Embryonic facial prominence (tissue), 1 donor: Measurements from ENCODE around the gene SERPINB2.
"Not testable (repeated sequence)": the region's sequence is repeated elsewhere in the genome, so short reads cannot be mapped to it uniquely, and the experiment has no call there.

ENCODE experiments used
- DNase-seq: peaks from one replicate; pipeline ENCODE4 v3.0.0-alpha.2; 2016; ENCODE audit errors: extremely low spot score

SERPINB2 gene

DNA sequence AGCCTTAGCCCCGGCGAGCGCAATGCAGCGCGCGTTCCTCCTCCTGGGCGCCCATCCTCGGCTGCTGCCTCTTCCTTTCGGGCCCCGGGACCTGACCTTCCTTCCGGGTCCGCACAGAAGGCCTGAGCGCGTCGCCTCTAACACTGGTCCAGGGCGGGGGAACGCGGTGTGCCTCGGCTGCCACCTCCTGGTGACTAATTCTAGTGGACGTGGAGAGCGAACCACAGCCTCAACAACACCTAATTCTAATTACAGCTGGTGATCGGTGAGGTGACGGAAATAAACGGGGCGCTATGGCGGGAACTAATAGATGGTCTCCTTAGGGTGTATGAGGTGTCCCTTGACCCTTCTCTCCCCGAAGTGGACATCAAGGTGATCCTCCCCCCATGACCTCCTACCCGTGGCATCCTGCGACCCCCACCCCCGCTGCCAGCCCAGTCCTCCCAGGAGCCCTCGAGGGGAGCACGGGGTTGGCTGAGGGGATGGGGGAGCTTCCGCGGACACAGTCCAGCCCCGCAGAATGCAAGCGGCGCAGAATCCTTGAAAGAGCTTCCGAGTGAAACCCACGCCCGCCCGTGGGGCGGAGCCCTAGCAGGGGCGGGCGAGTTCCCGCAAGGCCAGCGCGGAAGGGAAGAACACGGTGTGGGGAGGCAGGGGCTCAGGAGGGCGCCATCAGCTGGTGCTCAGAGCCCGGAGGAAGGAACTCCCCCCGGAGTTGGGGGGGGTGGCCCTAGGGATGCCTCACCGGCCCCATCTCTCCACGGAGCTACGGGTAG lies 48.8 kb downstream of the SERPINB2 start:
- no peak for DNase-seq

GRCh38 chr18:63936932-63937393 lies 49.5 kb downstream of the SERPINB2 start:
- no peak for DNase-seq

GRCh38 chr18:63940008-63940407 lies 52.5 kb downstream of the SERPINB2 start:
- no peak for DNase-seq

- DNase-seq, result not testable (repeated sequence)
Observed at GRCh38 chr18:63940543-63941050, 53.1 kb downstream of the SERPINB2 start.

DNA sequence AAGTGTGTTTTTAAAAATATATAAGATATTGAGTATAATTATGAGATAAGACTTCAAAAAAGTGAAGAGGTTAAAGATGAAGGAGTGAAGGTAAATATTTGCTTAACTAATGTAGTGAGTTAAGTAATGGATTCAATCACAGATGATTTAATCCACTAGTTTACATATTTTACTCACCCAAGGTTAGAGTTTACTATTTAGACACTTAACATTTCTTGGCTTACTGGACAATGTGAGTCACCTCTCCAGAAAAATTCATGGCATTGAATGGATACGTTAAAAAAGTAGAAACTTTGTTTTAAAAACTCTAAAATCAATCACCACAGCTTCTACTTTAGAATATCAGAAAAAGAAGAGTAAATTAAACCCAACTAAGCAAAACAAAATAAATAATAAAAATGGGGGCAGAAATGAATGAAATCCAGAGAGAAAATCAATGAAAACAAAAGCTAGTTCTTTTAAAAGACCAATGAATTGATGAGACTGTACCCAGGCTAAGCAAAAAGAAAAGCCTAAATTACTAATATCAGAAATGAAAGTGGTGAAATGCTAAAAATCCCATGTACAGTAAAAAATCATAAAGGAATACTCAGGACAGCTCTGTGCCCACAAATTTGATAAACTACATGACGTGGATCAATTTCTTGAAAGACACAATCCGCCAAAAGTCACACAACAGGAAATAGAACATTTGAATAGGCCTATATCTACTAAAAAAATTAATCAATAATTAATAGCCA lies 59.7 kb downstream of the SERPINB2 start:
- DNase-seq, result no peak

DNA sequence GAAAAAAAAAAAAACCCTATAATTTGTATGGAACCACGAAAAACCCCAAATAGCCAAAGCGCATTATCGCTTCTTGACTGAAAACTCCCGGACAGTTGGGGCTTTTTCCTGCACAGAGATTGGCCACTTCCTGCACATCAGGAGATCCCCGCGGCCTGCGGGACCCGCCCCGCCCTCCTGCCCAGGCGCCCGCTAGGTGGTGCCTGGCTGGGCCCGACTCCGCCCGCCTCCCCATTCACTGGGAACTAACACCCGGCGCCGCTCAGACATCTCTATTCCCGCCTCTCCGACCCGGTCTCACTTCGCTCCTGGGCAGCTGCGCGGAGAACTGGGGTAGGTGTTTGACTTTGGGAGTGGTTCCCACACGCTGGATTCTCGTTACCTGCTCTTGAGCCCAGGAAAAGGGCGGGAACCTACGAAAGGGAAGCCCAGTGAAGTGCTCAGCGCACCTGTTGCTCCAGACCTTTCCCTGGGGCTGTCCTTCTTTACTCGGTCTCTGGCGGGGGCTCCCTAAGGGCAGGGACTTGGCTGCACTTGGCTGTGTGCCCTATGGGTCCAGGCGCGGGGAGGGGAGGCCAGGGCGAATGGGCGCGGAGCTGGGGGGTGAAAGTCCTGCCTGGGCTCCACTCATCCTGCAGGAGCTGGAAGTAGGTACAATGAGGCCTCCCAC lies 61.7 kb downstream of the SERPINB2 start, which contains the start of gene HMSD:
Gene HMSD, plus strand, starts transcription at position 234 of the 670 bp plus-strand sequence. CDS start 4,155 bp downstream, outside the sequence.
- no peak for DNase-seq

- no peak for DNase-seq
Observed at GRCh38 chr18:63951302-63951705, 63.8 kb downstream of the SERPINB2 start.
